BE2C (cell line): ENCODE results near the gene ZNF525.
"Not testable (repeated sequence)": the region's sequence is repeated elsewhere in the genome, so short reads cannot be mapped to it uniquely, and the experiment has no call there.

Source experiments
- DNase-seq: peaks from one replicate; pipeline ENCODE4 v3.0.0-alpha.2; 2020
- H3K27me3 ChIP-seq: fragments of 250-450 bp; sonication (Bioruptor Pico); 2 replicates; pipeline ENCODE4 v1.5.1; 2020; ENCODE audit warnings: mild to moderate bottlenecking
- H3K36me3 ChIP-seq: fragments of 250-450 bp; sonication (Bioruptor Pico); 2 replicates; pipeline ENCODE4 v1.5.1; 2020; ENCODE audit warnings: mild to moderate bottlenecking
- H3K4me1 ChIP-seq: fragments of 250-450 bp; sonication (Bioruptor Pico); 2 replicates; pipeline ENCODE4 v1.5.1; 2020
- H3K4me3 ChIP-seq: 2 replicates; pipeline ENCODE4 v1.5.1; 2011; ENCODE audit warnings: low read depth, low read length
- H3K9me3 ChIP-seq: fragments of 250-450 bp; sonication (Bioruptor Pico); 2 replicates; pipeline ENCODE4 v1.5.1; 2020
- CTCF ChIP-seq: IDR thresholded peaks from 2 replicates; pipeline ENCODE4 v1.5.1; 2012; ENCODE audit warnings: mild to moderate bottlenecking, low read depth, low read length

ZNF525 gene

GRCh38 chr19:53394522-53394973 lies 29.0 kb downstream of the ZNF525 start:
- Histone ChIP-seq H3K4me3 (peak overlapping the region; percentile 83), H3K27me3 (no peaks in the 10 kb centered on the region), H3K36me3 (no peaks in the 10 kb centered on the region), H3K9me3 (no peaks in the 10 kb centered on the region), H3K4me1 (no peaks in the 10 kb centered on the region)
- DNase-seq: peak; percentile 33
- no peak for TF ChIP-seq CTCF

GRCh38 chr19:53394974-53395839 lies 29.7 kb downstream of the ZNF525 start, which contains the start of gene ZNF765:
Gene ZNF765, plus strand, starts transcription at chr19:53395149. Its CDS starts 2,867 bp downstream, at chr19:53398016.
- TF ChIP-seq CTCF: peak; percentile 51
- no peaks in the 10 kb centered on the region; the same call in 1 of the 2 replicates for H3K36me3 ChIP-seq
- no peaks in the 10 kb centered on the region for H3K4me1 ChIP-seq
- peak within 1 kb of the TSS; percentile 83 for H3K4me3 ChIP-seq
- DNase-seq: peak; percentile 95
- no peaks in the 10 kb centered on the region for H3K9me3 ChIP-seq
- H3K27me3 ChIP-seq: no peaks in the 10 kb centered on the region

GRCh38 chr19:53395840-53396524 lies 30.5 kb downstream of the ZNF525 start:
- H3K36me3 ChIP-seq, H3K9me3 ChIP-seq, H3K27me3 ChIP-seq, H3K4me1 ChIP-seq, DNase-seq: not testable (repeated sequence)
- peak overlapping the region; percentile 83 for H3K4me3 ChIP-seq

- TF ChIP-seq CTCF: no peak
- Histone ChIP-seq H3K4me1 (no peaks in the 10 kb centered on the region), H3K36me3 (no peaks in the 10 kb centered on the region; the same call in 1 of the 2 replicates), H3K9me3 (no peaks in the 10 kb centered on the region), H3K27me3 (no peaks in the 10 kb centered on the region), H3K4me3 (no peak overlapping the region)
- DNase-seq: no peak
Measured at GRCh38 chr19:53396525-53396868, 31.0 kb downstream of the ZNF525 start.

DNA sequence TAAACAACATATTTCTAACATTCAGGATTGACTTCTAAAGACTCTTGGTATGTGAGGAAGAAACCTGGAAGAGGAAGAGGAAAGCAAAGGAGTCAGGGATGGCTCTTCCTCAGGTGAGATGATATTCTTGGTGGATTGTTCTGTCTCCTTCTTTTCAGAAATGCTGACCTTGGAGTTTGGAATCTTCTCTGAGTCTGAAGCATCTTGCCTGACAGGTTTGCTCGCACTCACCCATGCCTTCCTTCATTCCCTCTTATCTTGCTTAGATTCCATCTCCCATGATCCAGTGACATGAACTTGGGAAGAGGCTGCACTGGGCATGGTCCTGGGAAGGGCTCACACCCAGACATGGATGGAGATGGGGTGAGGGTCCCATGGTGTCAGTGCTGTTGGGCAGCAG lies 32.4 kb downstream of the ZNF525 start:
- H3K4me1 ChIP-seq, DNase-seq, H3K36me3 ChIP-seq, H3K9me3 ChIP-seq, H3K27me3 ChIP-seq, H3K4me3 ChIP-seq: not testable (repeated sequence)

GRCh38 chr19:53409505-53410204 lies 44.1 kb downstream of the ZNF525 start:
- DNase-seq: no peak
- peaks cover 6% of the 10 kb centered on the region for H3K36me3 ChIP-seq
- no peaks in the 10 kb centered on the region for H3K27me3 ChIP-seq
- H3K4me3 ChIP-seq: no peak overlapping the region
- H3K9me3 ChIP-seq: no peaks in the 10 kb centered on the region
- no peaks in the 10 kb centered on the region for H3K4me1 ChIP-seq
- no peak for TF ChIP-seq CTCF

GRCh38 chr19:53420520-53421315 lies 55.2 kb downstream of the ZNF525 start:
- not testable (repeated sequence) for H3K4me1 ChIP-seq, H3K4me3 ChIP-seq, H3K27me3 ChIP-seq, DNase-seq, H3K9me3 ChIP-seq, H3K36me3 ChIP-seq
